Measurements from ENCODE around the gene PIGM. TPM values are rescaled to one million over a fixed set of nuclear protein-coding genes. Genes with fewer than 3 reads are reported as not detected.

Gene PIGM
- total RNA-seq, 1 experiment from 2014 or later = 4.6 TPM

DNA sequence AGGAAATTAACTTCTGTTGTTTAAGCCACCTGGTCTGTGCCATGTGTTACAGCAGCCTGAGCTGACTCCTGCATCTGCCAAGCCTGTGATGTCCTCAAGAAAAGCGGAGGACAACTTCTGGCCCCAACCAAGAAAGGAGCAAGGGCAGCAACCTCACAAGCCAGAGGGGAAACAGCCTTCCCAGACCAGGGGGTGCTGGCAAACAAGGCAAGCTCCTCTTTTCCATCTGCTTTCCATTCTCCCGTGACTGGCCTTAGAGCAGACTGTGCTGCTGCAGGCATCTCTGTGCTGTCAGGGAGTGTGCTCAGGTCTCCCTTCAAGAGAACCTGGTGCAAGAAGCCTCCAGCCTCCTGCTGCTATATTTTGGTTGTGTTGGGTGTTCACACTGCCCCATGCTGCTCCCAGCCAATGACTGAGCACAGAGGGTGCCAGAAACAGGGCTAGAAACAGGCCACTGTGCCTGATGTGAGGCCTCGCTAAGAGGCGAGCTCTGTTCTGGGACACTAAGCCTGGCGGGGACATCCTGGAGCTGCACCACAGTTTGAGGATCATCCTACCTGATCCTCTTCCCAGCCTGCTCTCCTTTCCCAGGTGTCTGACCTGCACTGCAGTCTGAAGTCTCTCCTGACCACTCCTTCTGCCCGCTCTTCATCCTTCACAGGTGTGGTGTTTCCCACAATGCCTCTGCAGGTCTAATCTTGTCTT lies 50.3 kb downstream of the PIGM start:
- POLR2A ChIA-PET (ENCODE audit: low non-redundant PET) = no interaction called here
- no peaks in the 10 kb centered on the region for H3K36me3 ChIP-seq (ENCODE audit: insufficient read depth, low read length, poor library complexity, severe bottlenecking)
- CTCF ChIA-PET = no interaction called here
- no peak for TF ChIP-seq EZH2 (IDR thresholded peaks at IDR 0.05; ENCODE audit: borderline replicate concordance, low read depth, low read length, poor library complexity, severe bottlenecking)
- TF ChIP-seq, protein P1, sequence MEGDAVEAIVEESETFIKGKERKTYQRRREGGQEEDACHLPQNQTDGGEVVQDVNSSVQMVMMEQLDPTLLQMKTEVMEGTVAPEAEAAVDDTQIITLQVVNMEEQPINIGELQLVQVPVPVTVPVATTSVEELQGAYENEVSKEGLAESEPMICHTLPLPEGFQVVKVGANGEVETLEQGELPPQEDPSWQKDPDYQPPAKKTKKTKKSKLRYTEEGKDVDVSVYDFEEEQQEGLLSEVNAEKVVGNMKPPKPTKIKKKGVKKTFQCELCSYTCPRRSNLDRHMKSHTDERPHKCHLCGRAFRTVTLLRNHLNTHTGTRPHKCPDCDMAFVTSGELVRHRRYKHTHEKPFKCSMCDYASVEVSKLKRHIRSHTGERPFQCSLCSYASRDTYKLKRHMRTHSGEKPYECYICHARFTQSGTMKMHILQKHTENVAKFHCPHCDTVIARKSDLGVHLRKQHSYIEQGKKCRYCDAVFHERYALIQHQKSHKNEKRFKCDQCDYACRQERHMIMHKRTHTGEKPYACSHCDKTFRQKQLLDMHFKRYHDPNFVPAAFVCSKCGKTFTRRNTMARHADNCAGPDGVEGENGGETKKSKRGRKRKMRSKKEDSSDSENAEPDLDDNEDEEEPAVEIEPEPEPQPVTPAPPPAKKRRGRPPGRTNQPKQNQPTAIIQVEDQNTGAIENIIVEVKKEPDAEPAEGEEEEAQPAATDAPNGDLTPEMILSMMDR (conservative IDR thresholded peaks at IDR 0.05; ENCODE audit: low read depth, low read length) = no peak
- H3K4me3 ChIP-seq (ENCODE audit: low read depth, low read length, poor library complexity, severe bottlenecking) = no peak overlapping the region
- H3K9me3 ChIP-seq (ENCODE audit: low read depth, low read length, poor library complexity, severe bottlenecking) = no peaks in the 10 kb centered on the region
- no peaks in the 10 kb centered on the region for H3K4me1 ChIP-seq (ENCODE audit: insufficient read depth, low read length, poor library complexity, severe bottlenecking)
- DNase-seq (ENCODE audit: low spot score) = no peak
- H3K27me3 ChIP-seq (replicated peaks; ENCODE audit: insufficient read depth, low read depth, low read length, poor library complexity) = peaks cover 66% of the 10 kb centered on the region
- intact Hi-C loops (cut with micrococcal nuclease; ENCODE audit: unreplicated experiment) = no loop called here
- no peak overlapping the region for H3K27ac ChIP-seq (ENCODE audit: low read depth, low read length, poor library complexity, severe bottlenecking)
- no TSS peak for BruUV-seq (replicated peaks)

DNA sequence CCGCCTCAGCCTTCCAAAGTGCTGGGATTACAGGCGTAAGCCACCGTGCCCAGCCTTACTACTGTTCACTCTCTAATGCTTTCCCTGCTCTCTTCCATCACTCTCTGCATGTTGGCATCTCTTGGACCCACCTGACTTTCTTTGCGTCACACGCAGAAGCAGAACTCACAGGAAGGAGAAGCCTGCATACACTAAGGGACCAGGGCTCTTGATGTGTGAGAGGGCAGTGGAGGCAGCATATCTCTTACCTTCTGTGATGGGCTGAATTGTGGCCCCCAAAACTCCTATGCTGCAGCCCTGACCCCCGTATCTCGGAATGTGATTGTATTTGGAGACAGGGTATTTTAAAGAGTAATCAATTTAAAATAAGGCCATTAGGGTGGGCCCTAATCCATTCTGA lies 51.0 kb downstream of the PIGM start:
- no peaks in the 10 kb centered on the region for H3K4me1 ChIP-seq (ENCODE audit: insufficient read depth, low read length, poor library complexity, severe bottlenecking)
- intact Hi-C loops (cut with micrococcal nuclease; ENCODE audit: unreplicated experiment) = no loop called here
- H3K36me3 ChIP-seq (ENCODE audit: insufficient read depth, low read length, poor library complexity, severe bottlenecking) = no peaks in the 10 kb centered on the region
- CTCF ChIA-PET = no interaction called here
- H3K27ac ChIP-seq (ENCODE audit: low read depth, low read length, poor library complexity, severe bottlenecking) = no peak overlapping the region
- TF ChIP-seq EZH2 (IDR thresholded peaks at IDR 0.05; ENCODE audit: borderline replicate concordance, low read depth, low read length, poor library complexity, severe bottlenecking) = no peak
- TF ChIP-seq, protein P1 (conservative IDR thresholded peaks at IDR 0.05; ENCODE audit: low read depth, low read length) = no peak
- POLR2A ChIA-PET (ENCODE audit: low non-redundant PET) = no interaction called here
- no peaks in the 10 kb centered on the region for H3K9me3 ChIP-seq (ENCODE audit: low read depth, low read length, poor library complexity, severe bottlenecking)
- H3K4me3 ChIP-seq (ENCODE audit: low read depth, low read length, poor library complexity, severe bottlenecking) = no peak overlapping the region
- H3K27me3 ChIP-seq (replicated peaks; ENCODE audit: insufficient read depth, low read depth, low read length, poor library complexity) = peaks cover 71% of the 10 kb centered on the region
- no peak for DNase-seq (ENCODE audit: low spot score)
- no TSS peak for BruUV-seq (replicated peaks)

DNA sequence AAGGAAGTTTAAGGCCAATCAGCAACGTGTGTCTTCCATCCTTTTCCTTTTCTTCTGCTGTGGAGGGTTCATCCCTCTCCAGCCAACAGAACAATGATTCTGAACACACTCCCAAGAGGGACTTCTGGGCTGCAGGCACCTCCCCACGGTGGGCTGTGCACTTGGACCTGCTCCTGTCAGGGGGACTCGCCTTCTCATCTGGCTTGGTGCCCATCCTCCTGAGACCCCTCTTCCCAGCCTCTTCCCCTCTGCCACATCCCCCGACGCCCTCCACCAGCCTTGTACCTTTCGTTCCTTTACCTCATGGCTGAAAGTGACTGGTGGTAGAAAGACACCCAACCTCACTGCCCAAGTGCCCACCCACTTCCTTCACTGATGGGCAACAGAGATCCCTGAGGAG lies 51.7 kb downstream of the PIGM start:
- Histone ChIP-seq H3K9me3 (ENCODE audit: low read depth, low read length, poor library complexity, severe bottlenecking) (no peaks in the 10 kb centered on the region), H3K4me3 (ENCODE audit: low read depth, low read length, poor library complexity, severe bottlenecking) (no peak overlapping the region), H3K36me3 (ENCODE audit: insufficient read depth, low read length, poor library complexity, severe bottlenecking) (no peaks in the 10 kb centered on the region), H3K4me1 (ENCODE audit: insufficient read depth, low read length, poor library complexity, severe bottlenecking) (no peaks in the 10 kb centered on the region), H3K27ac (ENCODE audit: low read depth, low read length, poor library complexity, severe bottlenecking) (no peak overlapping the region), H3K27me3 (replicated peaks; ENCODE audit: insufficient read depth, low read depth, low read length, poor library complexity) (peaks cover 74% of the 10 kb centered on the region)
- no TSS peak for BruUV-seq (replicated peaks)
- ChIA-PET POLR2A (ENCODE audit: low non-redundant PET) (no interaction called here), CTCF (no interaction called here)
- no peak for DNase-seq (ENCODE audit: low spot score)
- no peak for TF ChIP-seq EZH2 (IDR thresholded peaks at IDR 0.05; ENCODE audit: borderline replicate concordance, low read depth, low read length, poor library complexity, severe bottlenecking)
- TF ChIP-seq, protein P1 (conservative IDR thresholded peaks at IDR 0.05; ENCODE audit: low read depth, low read length) = no peak
- intact Hi-C loops (cut with micrococcal nuclease; ENCODE audit: unreplicated experiment) = no loop called here

Data from A673 (cell line).